Activated T-helper 1 cell treated with anti-CD3 and anti-CD28 coated beads, Interleukin-12 subunit alpha, Interleukin-12 subunit beta, Interleukin-2, Interleukin-4 antibody, amounts not matched to agents 30 ng/mL and 10 ng/mL and 1 ng/mL, durations not matched to agents 14 hours and 24 hours and 36 hours (primary cell): ENCODE data around the gene TERB2. TPM values are rescaled to one million over a fixed set of nuclear protein-coding genes. Genes with fewer than 3 reads are reported as not detected.
"Not testable (repeated sequence)": the region's sequence is repeated elsewhere in the genome, so short reads cannot be mapped to it uniquely, and the experiment has no call there.

Experiments
- DNase-seq: peaks from one replicate; pipeline ENCODE4 v3.0.0; 2021; ENCODE audit warnings: low spot score
- H3K27ac Mint-ChIP-seq: one replicate; pipeline ENCODE4 v1.8.0; 2021; ENCODE audit warnings: mild to moderate bottlenecking, mixed read lengths
- H3K27me3 Mint-ChIP-seq: one replicate; pipeline ENCODE4 v1.8.0; 2022; ENCODE audit warnings: mild to moderate bottlenecking, moderate library complexity, mixed read lengths; ENCODE audit not compliant: insufficient read depth
- H3K36me3 Mint-ChIP-seq: one replicate; pipeline ENCODE4 v1.8.0; 2021; ENCODE audit warnings: low read depth, mixed read lengths
- H3K4me1 Mint-ChIP-seq: one replicate; pipeline ENCODE4 v1.8.0; 2021; ENCODE audit warnings: low read depth, mixed read lengths
- H3K4me3 Mint-ChIP-seq: one replicate; pipeline ENCODE4 v1.8.0; 2021; ENCODE audit warnings: mild to moderate bottlenecking, moderate library complexity, mixed read lengths
- H3K9me3 Mint-ChIP-seq: one replicate; pipeline ENCODE4 v1.8.0; 2021; ENCODE audit warnings: mixed read lengths
- intact Hi-C: fragments of 100-400 bp; cut with micrococcal nuclease; formaldehyde crosslinking; loops from one replicate; pipeline ENCODE4 v1.15.1; 2024
- total RNA-seq: library from RNA; stranded (reverse); gene quantifications from 2 replicates; pipeline ENCODE4 v1.2.3, GENCODE V29; 2022

TERB2 gene
- total RNA-seq, 1 donor from 2014 or later, result not detected

- H3K36me3 Mint-ChIP-seq, H3K4me3 Mint-ChIP-seq, H3K9me3 Mint-ChIP-seq, intact Hi-C loops, DNase-seq, H3K27ac Mint-ChIP-seq, H3K4me1 Mint-ChIP-seq: not testable (repeated sequence)
- peaks cover 22% of the 10 kb centered on the region for H3K27me3 Mint-ChIP-seq
Measured at GRCh38 chr15:44979617-44980339, 23.3 kb downstream of the TERB2 start.

- H3K27ac Mint-ChIP-seq, H3K27me3 Mint-ChIP-seq, H3K9me3 Mint-ChIP-seq, DNase-seq, H3K4me3 Mint-ChIP-seq, intact Hi-C loops, H3K4me1 Mint-ChIP-seq, H3K36me3 Mint-ChIP-seq: not testable (repeated sequence)
Measured at GRCh38 chr15:44984144-44984543, 27.7 kb downstream of the TERB2 start.

GRCh38 chr15:44986346-44987055 lies 30.0 kb downstream of the TERB2 start:
- DNase-seq, H3K36me3 Mint-ChIP-seq, intact Hi-C loops, H3K4me3 Mint-ChIP-seq, H3K4me1 Mint-ChIP-seq, H3K27ac Mint-ChIP-seq, H3K9me3 Mint-ChIP-seq: not testable (repeated sequence)
- H3K27me3 Mint-ChIP-seq, result peaks cover 14% of the 10 kb centered on the region

- intact Hi-C loops, H3K4me1 Mint-ChIP-seq, H3K4me3 Mint-ChIP-seq, H3K9me3 Mint-ChIP-seq, DNase-seq, H3K36me3 Mint-ChIP-seq, H3K27ac Mint-ChIP-seq: not testable (repeated sequence)
- H3K27me3 Mint-ChIP-seq, result peaks cover 15% of the 10 kb centered on the region
Measured at GRCh38 chr15:44987711-44988110, 31.2 kb downstream of the TERB2 start.

GRCh38 chr15:44988184-44988869 lies 31.8 kb downstream of the TERB2 start:
- H3K4me1 Mint-ChIP-seq, H3K9me3 Mint-ChIP-seq, DNase-seq, H3K36me3 Mint-ChIP-seq, H3K27ac Mint-ChIP-seq, H3K4me3 Mint-ChIP-seq, intact Hi-C loops: not testable (repeated sequence)
- H3K27me3 Mint-ChIP-seq, result peaks cover 16% of the 10 kb centered on the region

GRCh38 chr15:44988870-44989219 lies 32.4 kb downstream of the TERB2 start:
- H3K4me3 Mint-ChIP-seq, H3K9me3 Mint-ChIP-seq, intact Hi-C loops, H3K36me3 Mint-ChIP-seq, H3K4me1 Mint-ChIP-seq, H3K27ac Mint-ChIP-seq, DNase-seq: not testable (repeated sequence)
- peaks cover 16% of the 10 kb centered on the region for H3K27me3 Mint-ChIP-seq

GRCh38 chr15:44997632-44998031 lies 41.1 kb downstream of the TERB2 start:
- intact Hi-C loops, H3K4me1 Mint-ChIP-seq, H3K4me3 Mint-ChIP-seq, H3K9me3 Mint-ChIP-seq, H3K36me3 Mint-ChIP-seq, H3K27ac Mint-ChIP-seq, DNase-seq: not testable (repeated sequence)
- peaks cover 20% of the 10 kb centered on the region for H3K27me3 Mint-ChIP-seq

- Mint-ChIP-seq H3K27ac (no peak overlapping the region), H3K4me3 (no peak overlapping the region), H3K4me1 (no peaks in the 10 kb centered on the region), H3K27me3 (peaks cover 16% of the 10 kb centered on the region), H3K36me3 (no peaks in the 10 kb centered on the region), H3K9me3 (no peaks in the 10 kb centered on the region)
- no peak for DNase-seq
- intact Hi-C loops, result no loop called here
Measured at GRCh38 chr15:44999105-44999504, 42.6 kb downstream of the TERB2 start.

- not testable (repeated sequence) for H3K4me1 Mint-ChIP-seq
Measured at GRCh38 chr15:45001180-45001579, 44.7 kb downstream of the TERB2 start.

GRCh38 chr15:45003731-45004410 lies 47.4 kb downstream of the TERB2 start:
- intact Hi-C loops, H3K4me3 Mint-ChIP-seq: not testable (repeated sequence)

More at GRCh38 chr15:45001180-45001579, 44.7 kb downstream of the TERB2 start:
- H3K9me3 Mint-ChIP-seq, intact Hi-C loops, H3K36me3 Mint-ChIP-seq, H3K27me3 Mint-ChIP-seq, H3K4me3 Mint-ChIP-seq, H3K27ac Mint-ChIP-seq, DNase-seq: not testable (repeated sequence)

GRCh38 chr15:45004590-45005175 lies 48.2 kb downstream of the TERB2 start:
- H3K9me3 Mint-ChIP-seq, H3K4me1 Mint-ChIP-seq, H3K27ac Mint-ChIP-seq, H3K4me3 Mint-ChIP-seq, H3K36me3 Mint-ChIP-seq, DNase-seq, intact Hi-C loops, H3K27me3 Mint-ChIP-seq: not testable (repeated sequence)

More at GRCh38 chr15:45003731-45004410, 47.4 kb downstream of the TERB2 start:
- DNase-seq, H3K27ac Mint-ChIP-seq, H3K4me1 Mint-ChIP-seq, H3K36me3 Mint-ChIP-seq, H3K27me3 Mint-ChIP-seq, H3K9me3 Mint-ChIP-seq: not testable (repeated sequence)

GRCh38 chr15:45009046-45009445 lies 52.6 kb downstream of the TERB2 start:
- Mint-ChIP-seq H3K9me3 (peaks cover 3% of the 10 kb centered on the region), H3K4me1 (no peaks in the 10 kb centered on the region), H3K4me3 (no peak overlapping the region), H3K27me3 (peaks cover 11% of the 10 kb centered on the region), H3K36me3 (no peaks in the 10 kb centered on the region), H3K27ac (no peak overlapping the region)
- no peak for DNase-seq
- intact Hi-C loops, result no loop called here
